Smooth muscle cell (in vitro differentiated cells): ENCODE results near the gene ZCCHC24. TPM values are rescaled to one million over a fixed set of nuclear protein-coding genes. Genes with fewer than 3 reads are reported as not detected.

Source experiments
- DNase-seq: peaks from one replicate; lab custom pipeline; 2025; ENCODE audit not compliant: unreplicated experiment; lab: John Stamatoyannopoulos, UW
- H2AFZ ChIP-seq: fragments of 200-600 bp; sonication (generic); 2 replicates; pipeline ENCODE4 v1.6.0; 2016; ENCODE audit warnings: antibody characterized with exemption, low read depth, mild to moderate bottlenecking
- H3F3A ChIP-seq: fragments of 200-600 bp; sonication (generic); 2 replicates; pipeline ENCODE4 v1.6.0; 2017; ENCODE audit warnings: antibody characterized with exemption, low read depth
- H3K27ac ChIP-seq: fragments of 200-600 bp; sonication (generic); 2 replicates; pipeline ENCODE4 v1.5.1; 2016; ENCODE audit warnings: low read depth, mild to moderate bottlenecking
- H3K27me3 ChIP-seq: fragments of 200-600 bp; sonication (generic); 2 replicates; pipeline ENCODE4 v1.6.1; 2016; ENCODE audit warnings: low read depth, mild to moderate bottlenecking
- H3K36me3 ChIP-seq: fragments of 200-600 bp; sonication (generic); 2 replicates; pipeline ENCODE4 v1.5.1; 2016; ENCODE audit warnings: low read depth
- H3K4me1 ChIP-seq: fragments of 200-600 bp; sonication (generic); 2 replicates; pipeline ENCODE4 v1.5.1; 2016; ENCODE audit warnings: low read depth
- H3K4me2 ChIP-seq: fragments of 200-600 bp; sonication (generic); 2 replicates; pipeline ENCODE4 v1.6.0; 2016; ENCODE audit warnings: mild to moderate bottlenecking
- H3K4me3 ChIP-seq: fragments of 200-600 bp; sonication (generic); 2 replicates; pipeline ENCODE4 v1.5.1; 2016; ENCODE audit warnings: mild to moderate bottlenecking
- H3K79me2 ChIP-seq: fragments of 200-600 bp; sonication (generic); 2 replicates; pipeline ENCODE4 v1.6.0; 2016; ENCODE audit warnings: low read depth, mild to moderate bottlenecking
- H3K9ac ChIP-seq: fragments of 200-600 bp; sonication (generic); 2 replicates; pipeline ENCODE4 v1.6.0; 2016; ENCODE audit warnings: low read depth
- H3K9me3 ChIP-seq: fragments of 200-600 bp; sonication (generic); replicated peaks from 2 replicates; pipeline ENCODE4 v1.5.1; 2016; ENCODE audit warnings: low read depth
- H4K20me1 ChIP-seq: fragments of 200-600 bp; sonication (generic); 2 replicates; pipeline ENCODE4 v1.6.0; 2016; ENCODE audit warnings: low read depth
- WGBS: methylation state at CpG from one replicate; pipeline ENCODE4 v1.1.7; 2016; ENCODE audit warnings: low lambda C conversion rate; 5-methylcytosine and 5-hydroxymethylcytosine counted together
- polyA plus RNA-seq: library from polyadenylated mRNA; unstranded; fragments of >200 nt; fragmentation: Nextera tagmentation; extraction: Ambion mirVana; gene quantifications from 2 replicates; pipeline ENCODE4 v1.2.1, GENCODE V29; 2016
- total RNA-seq: library from RNA; depleted of rRNA; stranded (reverse); fragments of >200 nt; gene quantifications from 2 replicates; pipeline ENCODE4 v1.2.3, GENCODE V29; 2014
- TF ChIP-seq, protein P1 (sequence below): fragments of 200-600 bp; sonication (generic); IDR thresholded peaks from 2 replicates; pipeline ENCODE4 v1.5.1; 2017; ENCODE audit warnings: borderline replicate concordance, mild to moderate bottlenecking, antibody characterized with exemption; ENCODE audit not compliant: insufficient read depth, poor library complexity, severe bottlenecking

ZCCHC24 gene
- total and polyA plus RNA-seq, 2 experiments from 2014 or later = 21.9 to 52.1 TPM

GRCh38 chr10:79472449-79472848 lies 27.0 kb upstream of the ZCCHC24 start:
- H3K36me3 ChIP-seq = no peaks in the 10 kb centered on the region
- no peak overlapping the region for H3K27ac ChIP-seq
- H3K27me3 ChIP-seq = no peaks in the 10 kb centered on the region
- H3K4me3 ChIP-seq = no peak overlapping the region
- H3K79me2 ChIP-seq = no peaks in the 10 kb centered on the region
- 90% methylated on average over 7 of the region's 7 CpGs for WGBS
- no peaks in the 10 kb centered on the region for H3K9me3 ChIP-seq
- H3K4me2 ChIP-seq = no peak overlapping the region
- no peak overlapping the region for H2AFZ ChIP-seq
- TF ChIP-seq, protein P1, sequence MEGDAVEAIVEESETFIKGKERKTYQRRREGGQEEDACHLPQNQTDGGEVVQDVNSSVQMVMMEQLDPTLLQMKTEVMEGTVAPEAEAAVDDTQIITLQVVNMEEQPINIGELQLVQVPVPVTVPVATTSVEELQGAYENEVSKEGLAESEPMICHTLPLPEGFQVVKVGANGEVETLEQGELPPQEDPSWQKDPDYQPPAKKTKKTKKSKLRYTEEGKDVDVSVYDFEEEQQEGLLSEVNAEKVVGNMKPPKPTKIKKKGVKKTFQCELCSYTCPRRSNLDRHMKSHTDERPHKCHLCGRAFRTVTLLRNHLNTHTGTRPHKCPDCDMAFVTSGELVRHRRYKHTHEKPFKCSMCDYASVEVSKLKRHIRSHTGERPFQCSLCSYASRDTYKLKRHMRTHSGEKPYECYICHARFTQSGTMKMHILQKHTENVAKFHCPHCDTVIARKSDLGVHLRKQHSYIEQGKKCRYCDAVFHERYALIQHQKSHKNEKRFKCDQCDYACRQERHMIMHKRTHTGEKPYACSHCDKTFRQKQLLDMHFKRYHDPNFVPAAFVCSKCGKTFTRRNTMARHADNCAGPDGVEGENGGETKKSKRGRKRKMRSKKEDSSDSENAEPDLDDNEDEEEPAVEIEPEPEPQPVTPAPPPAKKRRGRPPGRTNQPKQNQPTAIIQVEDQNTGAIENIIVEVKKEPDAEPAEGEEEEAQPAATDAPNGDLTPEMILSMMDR = no peak
- H3F3A ChIP-seq = no peaks in the 10 kb centered on the region
- no peaks in the 10 kb centered on the region for H3K4me1 ChIP-seq
- no peaks in the 10 kb centered on the region for H4K20me1 ChIP-seq
- no peak for DNase-seq
- H3K9ac ChIP-seq = no peak overlapping the region

GRCh38 chr10:79471776-79472175 lies 26.4 kb upstream of the ZCCHC24 start:
- no peaks in the 10 kb centered on the region for H3K79me2 ChIP-seq
- no peak overlapping the region for H3K27ac ChIP-seq
- no peaks in the 10 kb centered on the region for H3K9me3 ChIP-seq
- H2AFZ ChIP-seq = no peak overlapping the region
- 93% methylated on average over 4 of the region's 4 CpGs for WGBS
- TF ChIP-seq, protein P1 = no peak
- no peak overlapping the region for H3K9ac ChIP-seq
- no peaks in the 10 kb centered on the region for H3F3A ChIP-seq
- no peak for DNase-seq
- no peaks in the 10 kb centered on the region for H3K4me1 ChIP-seq
- no peaks in the 10 kb centered on the region for H4K20me1 ChIP-seq
- no peak overlapping the region for H3K4me3 ChIP-seq
- no peaks in the 10 kb centered on the region for H3K27me3 ChIP-seq
- no peak overlapping the region for H3K4me2 ChIP-seq
- H3K36me3 ChIP-seq = no peaks in the 10 kb centered on the region

GRCh38 chr10:79470096-79470495 lies 24.7 kb upstream of the ZCCHC24 start:
- Histone ChIP-seq H3K36me3 (no peaks in the 10 kb centered on the region), H2AFZ (no peak overlapping the region), H3K9me3 (no peaks in the 10 kb centered on the region), H3K79me2 (no peaks in the 10 kb centered on the region), H3K4me1 (no peaks in the 10 kb centered on the region), H3K27ac (no peak overlapping the region), H3K9ac (no peak overlapping the region), H3K4me3 (no peak overlapping the region), H3F3A (no peaks in the 10 kb centered on the region), H4K20me1 (no peaks in the 10 kb centered on the region), H3K27me3 (no peaks in the 10 kb centered on the region), H3K4me2 (no peak overlapping the region)
- TF ChIP-seq, protein P1 = no peak
- WGBS = 96% methylated on average over 8 of the region's 8 CpGs
- no peak for DNase-seq

DNA sequence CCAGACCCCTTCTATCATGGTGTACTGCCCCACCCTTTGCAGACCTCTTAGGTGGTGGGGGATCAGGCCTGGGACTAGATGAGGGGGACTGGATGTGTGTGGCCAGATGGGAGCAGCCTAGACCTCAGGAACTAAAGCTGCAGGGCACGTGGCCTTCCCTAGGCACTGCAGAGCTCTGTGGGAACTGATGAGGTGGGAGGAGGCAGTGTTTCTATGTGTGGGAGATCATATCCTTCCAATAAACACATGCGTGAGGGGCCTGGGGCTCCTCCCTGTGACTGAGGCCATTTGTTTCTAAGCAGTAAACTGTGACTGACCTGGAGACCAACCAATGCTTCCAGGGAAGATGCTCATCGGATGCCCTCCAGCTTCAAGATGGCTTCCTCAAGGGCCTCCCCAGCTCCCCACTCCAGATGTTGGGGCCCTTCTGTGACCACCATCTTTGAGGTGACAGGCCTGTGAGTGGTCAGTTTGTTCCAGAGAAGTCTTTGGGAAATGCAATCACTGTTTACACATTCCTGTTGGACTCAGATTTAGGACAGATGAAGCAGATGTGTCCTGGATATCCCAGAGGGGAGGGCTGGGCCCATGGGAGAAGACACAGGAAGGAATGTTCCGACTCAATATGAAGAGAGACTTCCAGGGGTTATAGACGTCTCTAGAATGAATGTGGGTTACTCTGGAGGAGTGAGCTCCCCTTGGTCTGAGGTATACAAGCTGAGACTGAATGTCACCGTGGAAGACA lies 23.6 kb upstream of the ZCCHC24 start:
- H3K4me3 ChIP-seq = no peak overlapping the region
- no peaks in the 10 kb centered on the region for H3K9me3 ChIP-seq
- H3K36me3 ChIP-seq = no peaks in the 10 kb centered on the region
- no peak overlapping the region for H3K27ac ChIP-seq
- no peaks in the 10 kb centered on the region for H4K20me1 ChIP-seq
- H3F3A ChIP-seq = no peaks in the 10 kb centered on the region
- DNase-seq = no peak
- no peak overlapping the region for H3K9ac ChIP-seq
- H3K4me2 ChIP-seq = no peak overlapping the region
- 75% methylated on average over 6 of the region's 6 CpGs for WGBS
- TF ChIP-seq, protein P1 = no peak
- no peaks in the 10 kb centered on the region for H3K4me1 ChIP-seq
- H3K79me2 ChIP-seq = no peaks in the 10 kb centered on the region
- H2AFZ ChIP-seq = no peak overlapping the region
- no peaks in the 10 kb centered on the region for H3K27me3 ChIP-seq
